Osteocyte (in vitro differentiated cells): Measurements from ENCODE around the gene RSPH9. TPM values are rescaled to one million over a fixed set of nuclear protein-coding genes. Genes with fewer than 3 reads are reported as not detected.

Experiments
- DNase-seq: peaks from one replicate; pipeline ENCODE4 v3.0.0; 2021; ENCODE audit warnings: mixed read lengths; ENCODE audit not compliant: unreplicated experiment; ENCODE audit errors: extremely low spot score
- H3K27ac Mint-ChIP-seq: one replicate; pipeline ENCODE4 v1.8.0; 2021; ENCODE audit warnings: mild to moderate bottlenecking, mixed read lengths; ENCODE audit not compliant: unreplicated experiment
- H3K27me3 Mint-ChIP-seq: one replicate; pipeline ENCODE4 v1.8.0; 2021; ENCODE audit warnings: mixed read lengths; ENCODE audit not compliant: unreplicated experiment
- H3K36me3 Mint-ChIP-seq: one replicate; pipeline ENCODE4 v1.8.0; 2021; ENCODE audit warnings: mixed read lengths; ENCODE audit not compliant: unreplicated experiment
- H3K4me1 Mint-ChIP-seq: one replicate; pipeline ENCODE4 v1.8.0; 2021; ENCODE audit warnings: mixed read lengths; ENCODE audit not compliant: unreplicated experiment
- H3K4me3 Mint-ChIP-seq: one replicate; pipeline ENCODE4 v1.8.0; 2021; ENCODE audit warnings: mild to moderate bottlenecking, moderate library complexity, mixed read lengths; ENCODE audit not compliant: unreplicated experiment
- H3K9me3 Mint-ChIP-seq: one replicate; pipeline ENCODE4 v1.8.0; 2021; ENCODE audit warnings: mixed read lengths; ENCODE audit not compliant: unreplicated experiment
- CTCF ChIP-seq: fragments of 200-600 bp; sonication (generic); IDR thresholded peaks from 2 replicates; pipeline ENCODE4 v1.5.0; 2021; ENCODE audit warnings: antibody characterized with exemption, mild to moderate bottlenecking, moderate library complexity
- total RNA-seq: library from RNA; stranded (reverse); gene quantifications from 2 replicates; pipeline ENCODE4 v1.2.1, GENCODE V29; 2021

RSPH9 gene
- total RNA-seq, 1 donor from 2014 or later, result 0.16 TPM

GRCh38 chr6:43703512-43704429, 58.9 kb downstream of the RSPH9 start:
- no peak for TF ChIP-seq CTCF
- H3K4me3 Mint-ChIP-seq, result no peak overlapping the region
- H3K9me3 Mint-ChIP-seq, result no peaks in the 10 kb centered on the region
- no peaks in the 10 kb centered on the region for H3K27me3 Mint-ChIP-seq
- peak overlapping the region; percentile 95 for H3K27ac Mint-ChIP-seq
- peaks cover 81% of the 10 kb centered on the region for H3K4me1 Mint-ChIP-seq
- no peaks in the 10 kb centered on the region for H3K36me3 Mint-ChIP-seq
- DNase-seq, result no peak

- H3K36me3 Mint-ChIP-seq, result no peaks in the 10 kb centered on the region
- H3K27me3 Mint-ChIP-seq, result no peaks in the 10 kb centered on the region
- no peaks in the 10 kb centered on the region for H3K9me3 Mint-ChIP-seq
- no peak for DNase-seq
- H3K4me1 Mint-ChIP-seq, result peaks cover 89% of the 10 kb centered on the region
- peak overlapping the region; percentile 74 for H3K27ac Mint-ChIP-seq
- H3K4me3 Mint-ChIP-seq, result peak overlapping the region; percentile 11
- TF ChIP-seq CTCF, result no peak
Observed at GRCh38 chr6:43705996-43706395, 61.2 kb downstream of the RSPH9 start.

- Mint-ChIP-seq H3K27ac (peak overlapping the region; percentile 74), H3K36me3 (no peaks in the 10 kb centered on the region), H3K4me3 (no peak overlapping the region), H3K4me1 (peaks cover 88% of the 10 kb centered on the region), H3K27me3 (no peaks in the 10 kb centered on the region), H3K9me3 (no peaks in the 10 kb centered on the region)
- no peak for TF ChIP-seq CTCF
- no peak for DNase-seq
Observed at GRCh38 chr6:43706788-43707187, 62.0 kb downstream of the RSPH9 start.

GRCh38 chr6:43707269-43707668, 62.4 kb downstream of the RSPH9 start:
- no peak for TF ChIP-seq CTCF
- no peaks in the 10 kb centered on the region for H3K27me3 Mint-ChIP-seq
- no peaks in the 10 kb centered on the region for H3K9me3 Mint-ChIP-seq
- H3K4me1 Mint-ChIP-seq, result peaks cover 83% of the 10 kb centered on the region
- no peak for DNase-seq
- no peak overlapping the region for H3K27ac Mint-ChIP-seq
- H3K36me3 Mint-ChIP-seq, result no peaks in the 10 kb centered on the region
- H3K4me3 Mint-ChIP-seq, result no peak overlapping the region

- no peak for TF ChIP-seq CTCF
- Mint-ChIP-seq H3K4me3 (no peak overlapping the region), H3K9me3 (no peaks in the 10 kb centered on the region), H3K27ac (no peak overlapping the region), H3K4me1 (peaks cover 82% of the 10 kb centered on the region), H3K27me3 (no peaks in the 10 kb centered on the region), H3K36me3 (no peaks in the 10 kb centered on the region)
- no peak for DNase-seq
Observed at GRCh38 chr6:43707767-43708166, 62.9 kb downstream of the RSPH9 start.
